ENCODE results near the gene ZNF469. TPM values are rescaled to one million over a fixed set of nuclear protein-coding genes. Genes with fewer than 3 reads are reported as not detected.
"Not testable (repeated sequence)": the region's sequence is repeated elsewhere in the genome, so short reads cannot be mapped to it uniquely, and the experiment has no call there.

The ZNF469 gene
- total RNA-seq, 1 donor from 2014 or later = 0.20 TPM

DNA sequence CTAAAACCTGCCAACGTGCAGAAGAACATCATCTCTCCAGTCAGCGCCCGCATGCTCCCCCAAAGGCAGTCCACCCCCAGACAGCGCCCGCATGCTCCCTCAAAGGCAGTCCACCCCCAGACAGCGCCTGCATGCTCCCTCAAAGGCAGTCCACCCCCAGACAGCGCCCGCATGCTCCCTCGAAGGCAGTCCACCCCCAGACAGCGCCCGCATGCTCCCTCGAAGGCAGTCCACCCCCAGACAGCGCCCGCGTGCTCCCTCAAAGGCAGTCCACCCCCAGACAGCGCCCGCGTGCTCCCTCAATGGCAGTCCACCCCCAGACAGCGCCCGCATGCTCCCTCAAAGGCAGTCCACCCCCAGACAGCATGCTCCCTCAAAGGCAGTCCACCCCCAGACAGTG, 22.4 kb upstream of the ZNF469 start:
- not testable (repeated sequence) for DNase-seq (ENCODE audit: low read depth in 2 of 2)

DNA sequence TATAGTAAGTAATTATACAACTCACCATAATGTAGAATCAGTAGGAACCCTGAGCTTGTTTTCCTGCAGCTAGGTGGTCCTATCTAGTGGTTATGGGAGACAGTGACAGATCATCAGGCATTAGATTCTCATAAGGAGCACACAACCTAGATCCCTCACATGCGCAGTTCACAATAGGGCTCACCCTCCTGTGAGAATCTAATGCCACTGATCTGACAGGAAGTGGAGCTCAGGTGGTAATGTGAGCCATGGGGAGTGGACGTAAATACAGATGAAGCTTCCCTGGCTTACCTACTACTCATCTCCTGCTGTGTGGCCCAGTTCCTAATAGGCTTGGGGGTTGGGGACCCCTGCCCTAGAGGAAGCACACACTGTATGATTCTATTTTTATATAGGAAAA, 21.8 kb upstream of the ZNF469 start:
- no peak for DNase-seq (ENCODE audit: low read depth in 2 of 2)

DNA sequence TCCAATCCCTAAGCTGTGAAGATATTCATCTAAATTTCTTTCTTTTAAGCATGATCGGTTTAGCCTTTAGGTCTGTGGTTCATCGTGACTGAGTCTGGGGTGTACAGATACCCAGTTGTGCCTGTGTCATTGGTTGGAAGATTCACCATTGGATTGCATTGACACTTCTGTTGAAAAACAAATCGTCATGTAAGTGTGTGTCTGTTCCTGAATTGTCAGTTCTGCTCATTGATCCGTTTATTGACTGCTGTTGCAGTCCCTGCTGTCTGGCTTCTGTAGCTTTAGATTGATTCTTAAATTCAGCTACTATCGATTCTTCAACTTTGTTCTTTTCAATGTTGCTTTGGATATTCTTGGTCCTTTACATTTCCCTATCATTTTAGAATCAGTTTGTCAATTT, 21.0 kb upstream of the ZNF469 start:
- DNase-seq (ENCODE audit: low read depth in 2 of 2) = no peak

DNA sequence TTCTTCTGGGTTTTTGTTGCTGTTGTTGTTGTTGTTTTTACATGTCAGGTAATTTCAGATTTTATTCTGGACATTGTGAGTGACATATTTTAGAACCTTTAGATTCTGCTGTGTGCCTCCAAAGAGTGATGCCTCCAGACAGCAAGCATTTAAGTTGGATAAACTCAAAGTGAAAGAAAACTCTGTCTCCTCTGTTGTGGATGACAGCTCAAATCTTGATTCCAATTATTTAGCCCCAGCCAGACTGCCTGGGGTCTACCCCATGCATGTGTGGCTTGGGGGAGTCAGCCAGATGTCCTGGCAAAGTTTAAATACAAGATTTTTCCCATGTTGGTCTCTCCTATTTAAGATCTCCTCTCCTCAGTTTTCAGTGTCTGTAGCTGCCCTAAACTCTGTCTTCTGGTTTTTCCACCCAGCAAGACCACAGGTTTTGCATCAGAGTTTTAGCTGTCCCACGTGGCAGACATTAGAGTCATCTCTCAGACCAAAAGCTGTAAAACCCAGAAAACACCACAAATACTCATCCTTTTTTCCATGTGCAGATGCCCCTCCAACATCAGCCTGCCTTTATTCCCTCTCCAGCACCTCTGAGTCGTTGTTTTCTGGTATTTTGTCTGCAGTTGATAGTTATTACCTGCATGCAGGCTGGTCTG, 19.4 kb upstream of the ZNF469 start:
- DNase-seq (ENCODE audit: low read depth in 2 of 2) = no peak

GRCh38 chr16:88365244-88365865, 17.4 kb upstream of the ZNF469 start:
- no peak for DNase-seq (ENCODE audit: low read depth in 2 of 2)

DNA sequence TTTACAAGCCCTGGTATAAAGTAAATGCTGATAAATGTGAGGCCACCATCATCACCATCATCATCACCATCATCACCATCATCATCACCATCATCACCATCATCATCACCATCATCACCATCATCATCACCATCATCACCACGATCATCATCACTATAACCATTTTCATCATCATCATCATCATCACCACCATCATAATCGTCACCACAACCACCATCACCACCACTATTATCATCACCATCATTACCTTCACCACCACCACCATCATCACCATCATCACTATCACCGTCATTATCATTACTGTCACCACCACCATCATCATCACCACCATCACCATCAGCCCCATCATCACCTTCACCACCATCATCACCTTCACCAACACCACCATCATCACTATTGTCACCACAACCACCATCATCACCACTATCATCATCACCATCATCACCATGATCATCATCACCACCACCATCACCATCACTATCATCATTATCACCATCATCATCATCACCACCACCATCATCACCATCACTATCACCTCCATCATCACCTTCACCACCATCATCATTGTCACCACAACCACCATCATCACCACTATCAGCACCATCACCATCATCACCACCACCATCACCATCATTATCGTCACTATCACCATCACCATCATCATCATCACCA, 16.6 kb upstream of the ZNF469 start:
- no peak for DNase-seq (ENCODE audit: low read depth in 2 of 2)

- no peak for DNase-seq (ENCODE audit: low read depth in 2 of 2)
Measured at GRCh38 chr16:88366704-88367047, 16.1 kb upstream of the ZNF469 start.

DNA sequence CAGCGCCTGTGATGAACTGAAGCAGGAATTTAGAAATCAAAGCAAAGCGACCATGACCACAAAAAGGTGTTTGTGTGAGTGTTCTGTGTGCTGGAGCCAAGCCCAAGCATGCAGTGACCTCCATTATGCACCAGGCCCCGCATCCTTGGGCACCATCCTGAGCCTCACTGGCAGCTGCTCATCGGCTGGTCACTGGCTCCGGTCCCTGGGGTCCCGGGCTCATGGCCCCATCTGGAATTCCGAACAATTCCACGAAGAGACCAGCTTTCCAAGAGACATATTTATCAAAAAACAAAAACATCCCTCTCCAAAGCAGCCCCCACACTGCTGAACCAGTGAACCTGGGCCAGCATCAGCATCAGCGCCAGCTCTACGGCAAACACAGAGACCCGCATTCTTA, 15.2 kb upstream of the ZNF469 start:
- DNase-seq (ENCODE audit: low read depth in 2 of 2) = no peak

DNA sequence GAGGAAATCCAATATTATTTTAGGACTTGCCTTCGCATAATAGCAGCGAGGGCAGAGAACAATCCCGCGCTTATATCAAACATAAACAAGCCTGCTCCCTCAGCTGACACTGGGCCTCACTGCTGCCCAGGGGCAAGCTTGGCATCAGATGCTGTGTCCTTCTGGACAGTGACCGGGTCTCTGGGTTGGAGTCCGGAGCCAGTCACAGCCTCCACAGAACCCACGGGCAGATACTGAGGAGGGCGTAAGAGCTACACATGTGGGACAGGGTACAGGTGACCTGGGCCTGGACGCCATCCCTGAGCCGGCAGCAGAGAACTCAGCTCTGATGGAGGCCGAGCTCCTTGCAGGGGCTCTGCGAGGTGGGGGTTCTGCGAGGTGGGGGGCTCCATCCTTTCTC, 14.7 kb upstream of the ZNF469 start:
- DNase-seq (ENCODE audit: low read depth in 2 of 2) = peak in 1 of 2 donors; percentile 68

GRCh38 chr16:88368994-88369393, 13.8 kb upstream of the ZNF469 start:
- DNase-seq (ENCODE audit: low read depth in 2 of 2) = no peak

DNA sequence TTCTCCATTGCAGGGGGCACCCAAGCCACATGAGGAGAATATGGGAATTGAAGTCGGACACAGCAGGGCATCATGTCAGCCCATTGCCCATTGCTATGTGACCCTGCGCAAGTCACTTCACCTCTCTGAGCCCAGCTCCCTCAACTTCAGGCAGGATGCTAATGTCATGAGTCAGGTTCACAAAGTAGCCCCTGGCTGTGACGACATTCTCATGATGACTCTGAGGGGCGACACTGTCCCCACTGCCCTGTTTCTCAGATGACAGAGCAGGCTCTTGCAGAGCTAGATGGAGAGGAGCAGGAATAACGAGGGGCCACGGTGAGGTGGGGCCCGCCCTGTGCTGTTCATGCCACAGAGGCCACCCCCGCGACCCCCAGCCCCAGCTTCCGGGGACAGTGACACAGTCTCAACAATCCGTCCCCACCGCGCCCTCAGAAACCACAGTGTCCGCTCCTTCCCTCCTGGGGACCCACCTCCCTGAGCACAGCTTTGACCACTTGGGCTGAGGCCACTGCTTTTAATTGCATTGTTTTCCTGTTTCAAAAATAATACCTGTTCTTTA, 13.2 kb upstream of the ZNF469 start:
- DNase-seq (ENCODE audit: low read depth in 2 of 2) = no peak

DNA sequence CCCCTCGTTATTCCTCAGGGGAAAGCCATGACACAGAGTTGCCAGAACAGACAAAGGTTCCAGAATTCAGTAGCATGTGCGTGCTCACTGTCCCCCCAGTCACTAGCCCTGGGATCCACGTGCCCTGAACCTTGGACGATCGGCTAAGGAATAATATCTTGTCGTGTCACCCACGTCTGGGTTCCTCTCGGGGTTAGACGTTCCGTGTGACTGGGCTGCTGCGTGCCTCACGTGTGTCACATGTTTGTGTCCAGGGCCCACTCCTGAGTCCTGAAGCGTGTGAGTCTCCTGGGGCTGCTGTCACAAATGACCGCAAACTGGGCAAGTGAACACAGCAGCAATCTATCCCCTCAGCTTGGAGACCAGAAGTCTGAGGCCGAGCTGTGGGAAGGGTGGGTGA, 12.4 kb upstream of the ZNF469 start:
- DNase-seq (ENCODE audit: low read depth in 2 of 2) = no peak

GRCh38 chr16:88372522-88372921, 10.2 kb upstream of the ZNF469 start:
- DNase-seq (ENCODE audit: low read depth in 2 of 2) = no peak

DNA sequence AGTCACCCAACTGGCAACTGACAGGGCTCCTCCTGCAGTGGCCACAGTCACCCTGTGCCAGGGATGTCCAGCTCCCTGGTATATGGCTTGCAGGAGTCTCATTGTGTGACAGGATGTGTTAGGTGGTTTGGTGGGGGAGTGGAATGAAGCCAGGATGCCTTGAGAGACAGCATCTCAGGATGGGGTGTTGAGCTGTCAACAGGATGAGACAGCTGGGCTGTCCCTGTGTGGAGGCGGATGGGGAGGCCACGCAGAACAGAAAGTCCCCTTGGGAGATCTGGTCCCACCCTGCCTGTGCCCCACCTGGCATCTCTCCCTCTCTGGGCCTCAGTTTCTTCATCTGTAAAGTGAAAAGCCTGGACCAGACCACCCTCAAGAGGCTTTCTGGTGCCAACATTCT, 9.5 kb upstream of the ZNF469 start:
- DNase-seq (ENCODE audit: low read depth in 2 of 2) = no peak

GRCh38 chr16:88373927-88374492, 8.7 kb upstream of the ZNF469 start:
- DNase-seq (ENCODE audit: low read depth in 2 of 2) = no peak

- DNase-seq (ENCODE audit: low read depth in 2 of 2) = no peak
Measured at GRCh38 chr16:88374736-88375135, 8.0 kb upstream of the ZNF469 start.

DNA sequence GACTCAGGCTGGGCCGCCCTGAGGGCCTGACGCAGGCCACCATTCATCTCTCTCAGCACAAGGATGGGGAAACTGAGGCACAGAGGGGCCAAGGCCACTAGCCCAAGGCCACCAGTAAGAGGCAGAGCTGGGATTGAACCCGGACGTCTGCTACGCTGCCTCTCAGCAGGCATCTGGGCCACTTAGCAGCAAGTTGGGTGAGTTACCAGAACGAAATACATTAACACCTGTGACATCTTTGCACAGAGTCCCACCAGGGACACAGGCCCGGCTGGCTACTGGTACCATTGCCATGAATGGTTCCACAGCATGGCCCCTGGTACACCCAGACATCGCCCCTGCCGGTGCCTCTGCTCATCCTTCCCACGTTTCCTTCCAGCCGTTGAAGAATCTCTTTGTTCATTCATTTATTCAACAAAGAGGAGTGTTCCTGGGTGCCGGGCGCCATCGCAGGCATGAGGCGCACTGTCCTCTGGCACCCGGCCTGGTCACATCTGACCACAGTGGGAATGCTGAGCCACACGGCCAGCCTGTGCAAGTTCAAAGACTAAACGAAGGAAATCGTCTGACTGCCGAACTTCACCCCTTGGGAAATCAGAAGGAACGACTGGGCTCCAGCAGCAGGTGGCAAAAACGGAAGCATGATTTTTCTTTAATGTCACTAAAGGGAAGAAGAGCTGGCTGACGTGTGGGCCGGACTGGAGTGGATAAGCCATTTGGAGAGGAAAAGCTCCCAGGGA, 7.4 kb upstream of the ZNF469 start:
- no peak for DNase-seq (ENCODE audit: low read depth in 2 of 2)

DNA sequence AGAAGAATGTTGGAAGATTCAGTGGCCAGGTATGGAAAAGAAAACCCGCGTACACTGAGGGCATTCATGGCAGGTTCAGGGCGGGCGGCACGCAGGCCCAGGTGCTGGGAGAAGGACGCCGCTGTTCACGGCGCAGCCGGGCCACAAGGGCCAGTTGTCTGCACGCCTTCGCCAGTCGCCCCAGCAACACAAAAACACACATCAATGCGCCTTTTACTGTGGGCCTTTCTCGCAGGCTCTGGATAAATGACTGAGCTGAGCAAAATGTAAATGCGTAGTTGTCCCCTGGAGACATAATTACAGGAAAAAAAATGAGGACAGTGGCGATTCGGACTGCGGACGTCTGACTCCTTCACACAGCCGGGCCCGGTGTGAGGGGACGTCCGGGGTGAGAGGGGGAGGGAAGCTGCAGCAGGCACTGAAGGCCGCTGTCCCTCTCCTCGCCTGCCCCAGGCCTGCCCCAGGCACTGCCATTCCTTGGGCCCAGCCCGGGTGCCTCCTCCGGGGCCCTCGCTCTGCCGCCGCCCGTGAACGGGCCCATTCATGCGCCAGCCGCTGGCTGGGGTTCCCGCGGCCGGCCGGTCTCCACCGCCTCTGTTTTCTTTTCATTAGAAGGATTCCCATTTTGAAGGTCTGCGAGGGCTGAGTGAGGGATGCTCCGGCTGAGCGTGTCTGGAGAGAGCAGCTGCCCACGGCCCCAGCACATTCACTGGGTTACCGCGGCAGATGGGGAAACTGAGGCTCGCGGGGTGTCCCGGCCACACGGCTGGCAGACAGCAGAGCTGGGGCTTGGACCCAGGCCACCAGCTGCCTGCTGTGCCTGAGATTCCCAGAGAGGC, 6.5 kb upstream of the ZNF469 start:
- no peak for DNase-seq (ENCODE audit: low read depth in 2 of 2)

DNA sequence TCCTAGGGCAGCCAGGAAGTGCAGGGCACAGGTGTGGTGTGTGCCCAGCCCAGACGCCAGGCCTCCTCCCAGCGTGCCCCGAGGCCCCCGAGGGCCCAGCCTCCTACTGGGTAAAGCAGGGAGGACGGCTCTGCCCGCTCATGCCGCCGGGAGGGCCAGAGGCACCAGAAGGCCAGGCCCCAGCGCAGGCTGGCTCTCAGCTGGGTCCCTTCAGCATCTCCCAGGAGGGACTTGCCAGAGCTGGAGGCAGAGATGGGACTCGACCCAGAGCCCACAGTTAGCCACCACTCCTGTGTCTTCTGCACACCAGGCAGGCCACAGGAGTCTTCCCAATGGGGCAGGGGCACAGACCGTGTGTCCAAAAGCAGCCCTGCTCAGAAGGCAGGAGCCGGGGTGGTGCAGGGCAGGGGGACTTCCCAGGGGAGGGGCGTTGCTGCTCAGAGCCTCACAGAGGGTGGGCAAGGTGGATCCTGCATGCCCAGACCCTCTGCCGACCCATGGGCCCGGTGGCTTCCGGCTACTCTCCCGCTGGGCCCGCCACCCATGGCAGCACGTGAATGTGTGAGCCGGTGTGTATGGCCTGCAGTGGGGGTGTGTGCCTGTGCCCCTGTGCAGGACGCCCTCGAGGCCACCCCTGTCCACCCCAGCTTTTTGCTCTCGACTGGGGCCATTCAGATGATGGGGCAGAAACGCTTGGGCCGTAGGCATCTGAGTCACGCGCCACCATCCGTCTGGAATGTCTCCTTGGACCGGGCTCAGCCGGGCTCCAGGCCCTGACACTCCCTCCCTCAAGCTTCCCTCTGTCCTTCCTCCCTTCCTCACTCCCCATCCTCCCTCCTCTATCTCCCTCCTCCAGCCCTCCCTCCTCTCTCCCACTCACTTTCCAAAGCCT, 5.7 kb upstream of the ZNF469 start:
- DNase-seq (ENCODE audit: low read depth in 2 of 2) = no peak

GRCh38 chr16:88377961-88378360, 4.8 kb upstream of the ZNF469 start:
- DNase-seq (ENCODE audit: low read depth in 2 of 2) = no peak
